ENCODE measurements around the gene KAT6B. TPM values are rescaled to one million over a fixed set of nuclear protein-coding genes. Genes with fewer than 3 reads are reported as not detected.

The KAT6B gene
- total and polyA plus RNA-seq, 10 of the 15 experiments (the other 5 are each of a cell fraction or from before 2014, with no cell fraction given), result 2.7 to 22.6 (median 15.7) TPM

- DNase-seq (ENCODE audit: low read depth, low spot score), result no peak
- SMC1A ChIA-PET (ENCODE audit: uncharacterized antibody, unreplicated experiment), result interaction anchor here (0.6 to 16.3 kb wide), 4 partner anchors 10 to 126 kb away, joined by 3 to 175 read pairs (median 4); no protein-coding TSS in a partner anchor
Observed at GRCh38 chr10:74857586-74857985, 31.2 kb downstream of the KAT6B start.

More at GRCh38 chr10:74857586-74857985, 31.2 kb downstream of the KAT6B start:
- Histone ChIP-seq H3K4me2 (ENCODE audit: control insufficient read depth, insufficient read depth) (no peak overlapping the region), H3K27me3 (replicated peaks in 1 of 2; ENCODE audit: control insufficient read depth in 2 of 2, insufficient read depth in 2 of 2, low read length in 1 of 2) (no peaks in the 10 kb centered on the region), H3K4me3 (no peak overlapping the region), H3K9me3 (replicated peaks; ENCODE audit: control insufficient read depth, insufficient read depth, low read length) (no peaks in the 10 kb centered on the region; the same call in 2 of the 3 replicates), H3K9ac (ENCODE audit: control insufficient read depth, insufficient read depth, low read length) (no peak overlapping the region), H3K4me1 (ENCODE audit: control insufficient read depth, insufficient read depth, low read length) (peaks cover 15% of the 10 kb centered on the region), H2AFZ (ENCODE audit: control insufficient read depth, low read depth, low read length) (no peak overlapping the region), H4K20me1 (ENCODE audit: control insufficient read depth, insufficient read depth) (no peaks in the 10 kb centered on the region), H3K27ac (ENCODE audit: control insufficient read depth, insufficient read depth) (no peak overlapping the region), H3K36me3 (ENCODE audit: control insufficient read depth in 2 of 2, insufficient read depth in 2 of 2, low read length in 1 of 2) (no peaks in the 10 kb centered on the region), H3K79me2 (ENCODE audit: control insufficient read depth, insufficient read depth, low read length) (peaks cover 50% of the 10 kb centered on the region)
- in situ Hi-C loops (cut with MboI) (no loop called here), intact Hi-C loops (cut with micrococcal nuclease; ENCODE audit: unreplicated experiment) (no loop called here)
- ATAC-seq (no peak), FAIRE-seq (no peak)
- ChIA-PET RAD21 (ENCODE audit: unreplicated experiment) (interaction anchor here (1.7 to 4.3 kb wide), 2 partner anchors 11 to 121 kb away, joined by 4 to 37 read pairs; no protein-coding TSS in a partner anchor), CTCF (interaction anchor here (0.7 to 1.7 kb wide), 2 partner anchors 10 to 896 kb away, joined by 4 to 7 read pairs; no protein-coding TSS in a partner anchor), POLR2A (interaction anchor here (0.6 to 1.3 kb wide), 5 partner anchors 10 to 679 kb away, joined by 3 to 11 read pairs (median 4); no protein-coding TSS in a partner anchor)
- 100% methylated on average over 1 of the region's 1 CpG for WGBS (ENCODE audit: insufficient coverage, insufficient replicate concordance, low lambda C conversion rate, missing lambda C conversion rate)
- TF ChIP-seq BACH1 (IDR thresholded peaks at IDR 0.05; ENCODE audit: borderline replicate concordance), result no peak
- no peak for TF ChIP-seq PRDM15 (CRISPR knock-in tag; IDR thresholded peaks at IDR 0.05)
- no TSS peak for BruUV-seq (replicated peaks)
